ENCODE data around the gene IGSF8.

The IGSF8 gene

DNA sequence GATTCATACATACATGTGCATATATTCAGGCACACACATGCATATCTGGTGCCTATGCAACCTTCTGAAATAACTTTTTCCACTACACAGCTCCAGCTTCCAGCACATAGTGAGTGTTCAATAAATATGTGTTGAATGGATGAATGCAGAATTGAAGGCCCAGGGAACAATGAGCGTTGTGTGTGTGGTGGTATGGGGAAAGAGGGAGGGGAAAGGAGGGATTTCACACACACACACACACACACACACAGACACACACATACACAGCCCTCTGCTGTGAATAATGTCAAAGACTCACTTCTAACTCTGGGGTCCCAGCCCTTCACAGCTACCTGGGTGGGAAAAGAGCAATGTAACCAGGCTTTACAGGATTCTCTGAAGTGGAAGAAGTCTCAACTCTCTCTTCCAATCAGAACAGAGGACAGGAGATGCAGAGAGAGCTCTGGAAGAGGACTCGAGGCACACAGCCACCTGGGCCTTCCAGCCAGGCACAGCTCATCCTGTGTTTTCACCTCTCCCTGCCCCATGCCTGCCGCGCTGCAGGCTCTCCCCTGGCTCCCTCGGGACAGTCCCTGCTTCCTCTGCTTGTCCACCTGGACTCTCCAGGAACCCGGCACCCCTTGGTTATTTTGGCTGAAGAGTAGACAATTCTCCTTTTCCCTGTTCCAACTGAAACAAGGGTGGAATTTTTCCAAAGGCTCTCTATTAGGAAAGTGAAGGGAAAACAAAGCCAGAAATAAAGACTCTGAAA, 5.4 kb upstream of the IGSF8 start:
- Histone ChIP-seq H3K4me2 (ENCODE audit: low read length) (no peak overlapping the region), H3K27ac (no peak overlapping the region), H3K4me1 (no peaks in the 10 kb centered on the region), H3K4me3 (ENCODE audit: low read depth, low read length) (no peak overlapping the region), H3K36me3 (ENCODE audit: control insufficient read depth, insufficient read depth, low read length) (no peaks in the 10 kb centered on the region), H3K9ac (no peak overlapping the region), H3K9me3 (ENCODE audit: control insufficient read depth, low read length) (no peaks in the 10 kb centered on the region), H3K27me3 (ENCODE audit: control insufficient read depth, insufficient read depth, low read length) (no peaks in the 10 kb centered on the region), H3K79me2 (no peaks in the 10 kb centered on the region), H2AFZ (no peak overlapping the region)
- no peak for TF ChIP-seq CTCF (IDR thresholded peaks at IDR 0.05)

GRCh38 chr1:160101717-160102522, 3.5 kb upstream of the IGSF8 start:
- H3K27ac ChIP-seq: no peak overlapping the region
- no peak overlapping the region for H3K4me2 ChIP-seq (ENCODE audit: low read length)
- H3K27me3 ChIP-seq (ENCODE audit: control insufficient read depth, insufficient read depth, low read length): no peaks in the 10 kb centered on the region
- H3K9ac ChIP-seq: no peak overlapping the region
- H3K36me3 ChIP-seq (ENCODE audit: control insufficient read depth, insufficient read depth, low read length): no peaks in the 10 kb centered on the region
- peak overlapping the region; percentile 81 for H2AFZ ChIP-seq
- no peaks in the 10 kb centered on the region for H3K79me2 ChIP-seq
- no peak overlapping the region for H3K4me3 ChIP-seq (ENCODE audit: low read depth, low read length)
- no peaks in the 10 kb centered on the region for H3K4me1 ChIP-seq
- no peak for TF ChIP-seq CTCF (IDR thresholded peaks at IDR 0.05)
- H3K9me3 ChIP-seq (ENCODE audit: control insufficient read depth, low read length): no peaks in the 10 kb centered on the region

- H3K4me3 ChIP-seq (ENCODE audit: low read depth, low read length): no peak overlapping the region
Observed at GRCh38 chr1:160101037-160101716, 2.8 kb upstream of the IGSF8 start.

DNA sequence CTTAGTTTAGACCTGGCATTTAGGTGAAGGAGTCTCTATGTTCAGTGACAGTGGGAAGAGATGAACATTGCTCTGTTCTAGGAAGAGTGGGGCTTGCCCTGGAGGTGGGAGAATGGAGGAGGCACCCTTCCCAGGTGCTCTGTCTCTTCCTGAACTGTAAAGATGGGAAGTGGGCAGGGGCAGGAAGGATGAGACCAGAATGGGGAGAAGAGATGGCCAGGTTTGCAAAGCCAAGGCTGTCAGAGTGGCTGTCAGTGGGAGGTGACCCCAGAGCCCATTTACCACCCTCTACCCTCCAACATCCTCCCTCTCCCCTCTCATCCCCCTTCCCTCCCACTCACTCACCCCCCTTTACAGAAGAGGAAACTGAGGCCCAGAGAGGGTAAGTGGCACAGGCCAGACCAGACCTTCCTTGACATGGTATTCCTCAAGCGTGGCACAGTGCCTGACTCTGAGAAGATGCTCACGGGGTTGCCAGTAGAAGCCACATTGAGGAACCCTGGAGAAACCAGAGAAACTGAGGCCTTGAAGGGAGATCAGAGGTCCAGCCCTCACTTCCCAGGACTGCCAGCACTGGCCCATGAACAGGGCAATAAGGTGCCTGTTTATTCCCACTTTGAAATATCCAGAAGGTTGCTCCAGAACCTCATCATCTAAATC, 1.4 kb upstream of the IGSF8 start:
- Histone ChIP-seq H3K4me2 (ENCODE audit: low read length) (no peak overlapping the region), H3K9ac (no peak overlapping the region), H3K4me1 (no peaks in the 10 kb centered on the region), H3K79me2 (no peaks in the 10 kb centered on the region), H3K27ac (peak overlapping the region; percentile 87), H3K36me3 (ENCODE audit: control insufficient read depth, insufficient read depth, low read length) (no peaks in the 10 kb centered on the region), H2AFZ (peak overlapping the region; percentile 93), H3K9me3 (ENCODE audit: control insufficient read depth, low read length) (no peaks in the 10 kb centered on the region), H3K27me3 (ENCODE audit: control insufficient read depth, insufficient read depth, low read length) (no peaks in the 10 kb centered on the region), H3K4me3 (ENCODE audit: low read depth, low read length) (no peak overlapping the region)
- TF ChIP-seq CTCF (IDR thresholded peaks at IDR 0.05): no peak

More at GRCh38 chr1:160101037-160101716, 2.8 kb upstream of the IGSF8 start:
- H3K9ac ChIP-seq: no peak overlapping the region
- H3K9me3 ChIP-seq (ENCODE audit: control insufficient read depth, low read length): no peaks in the 10 kb centered on the region
- H2AFZ ChIP-seq: peak overlapping the region; percentile 81
- no peaks in the 10 kb centered on the region for H3K36me3 ChIP-seq (ENCODE audit: control insufficient read depth, insufficient read depth, low read length)
- H3K79me2 ChIP-seq: no peaks in the 10 kb centered on the region
- no peaks in the 10 kb centered on the region for H3K27me3 ChIP-seq (ENCODE audit: control insufficient read depth, insufficient read depth, low read length)
- H3K4me1 ChIP-seq: no peaks in the 10 kb centered on the region
- TF ChIP-seq CTCF (IDR thresholded peaks at IDR 0.05): peak; percentile 89
- H3K27ac ChIP-seq: no peak overlapping the region
- H3K4me2 ChIP-seq (ENCODE audit: low read length): no peak overlapping the region
